K562 (cell line): ENCODE results near the gene PRCC. TPM values are rescaled to one million over a fixed set of nuclear protein-coding genes. Genes with fewer than 3 reads are reported as not detected.

ENCODE experiments used
- BRF1 ChIP-seq: IDR thresholded peaks from 3 replicates; pipeline ENCODE4 v1.6.1; 2011; ENCODE audit warnings: borderline replicate concordance, mild to moderate bottlenecking; ENCODE audit not compliant: insufficient read length; ENCODE audit errors: extremely low read depth
- ELF4 ChIP-seq: fragments of 450-650 bp; formaldehyde crosslinking; IDR thresholded peaks from 2 replicates; pipeline ENCODE4 v1.4.0; 2022; ENCODE audit warnings: missing genetic modification characterization
- KHSRP ChIP-seq: fragments of 450-650 bp; IDR thresholded peaks from 2 replicates; pipeline ENCODE4 v1.6.1; 2017
- SRF ChIP-seq, 2 experiments: fragments of 250-450, 450-650 bp in 1 of 2; sonication (Bioruptor Pico) in 1 of 2; sonication (generic) in 1 of 2; formaldehyde crosslinking; IDR thresholded peaks; 2 replicates each; pipeline versions ENCODE4 v1.5.0 to v1.5.1; 2020 to 2022; ENCODE audit warnings: mild to moderate bottlenecking in 1 of 2, missing genetic modification reagents in 1 of 2
- ZBTB1 ChIP-seq: sonication (generic); formaldehyde crosslinking; IDR thresholded peaks from 2 replicates; pipeline ENCODE4 v1.8.1; 2023; ENCODE audit warnings: missing genetic modification reagents, low read depth, mild to moderate bottlenecking, borderline replicate concordance
- ZBTB7A ChIP-seq: IDR thresholded peaks from 2 replicates; pipeline ENCODE4 v1.6.1; 2011; ENCODE audit warnings: low read depth, mild to moderate bottlenecking, low read length, moderate library complexity, borderline replicate concordance; ENCODE audit not compliant: control insufficient read depth
- ZC3H11A ChIP-seq: IDR thresholded peaks from 2 replicates; pipeline ENCODE4 v1.6.1; 2012; ENCODE audit warnings: low read depth, low read length, improper control_type of control experiment
- ZNF41 ChIP-seq: fragments of 250-450 bp; sonication (Bioruptor Pico); conservative IDR thresholded peaks from 2 replicates; pipeline ENCODE4 v1.4.0; 2020; ENCODE audit warnings: mild to moderate bottlenecking
- ZNF444 ChIP-seq: fragments of 250-450 bp; sonication (Bioruptor Pico); IDR thresholded peaks from 2 replicates; pipeline ENCODE4 v1.4.0; 2020; ENCODE audit warnings: mild to moderate bottlenecking, moderate library complexity
- ZNF512 ChIP-seq: IDR thresholded peaks from 2 replicates; pipeline ENCODE4 v1.6.1; 2016; ENCODE audit warnings: missing genetic modification characterization, missing compliant biosample characterization
- polyA plus RNA-seq, 8 experiments: library from polyadenylated mRNA; depleted of rRNA in 4 of 8; stranded (reverse) in 5 of 8; unstranded in 3 of 8; fragments of >200 nt; fragmentation: Nextera tagmentation in 2 of 8; fragmentation: Illumina TruSeq in 1 of 8; extraction: Ambion mirVana in 2 of 8; extraction: Trizol in 1 of 8; gene quantifications; 2 replicates each; pipeline versions ENCODE4 v1.2.1 to v1.2.3, GENCODE V29; 2011 to 2014; ENCODE audit warnings: inconsistent platforms in 1 of 8, missing spikeins in 1 of 8
- total RNA-seq, 7 experiments: library from RNA; depleted of rRNA in 6 of 7; stranded (reverse); fragments of >200 nt in 6 of 7; fragmentation: Illumina TruSeq in 2 of 7; extraction: Trizol in 2 of 7; gene quantifications; 2 replicates each; pipeline versions ENCODE4 v1.2.1 to v1.2.3, GENCODE V29; 2011 to 2021; ENCODE audit warnings: low replicate concordance in 1 of 7
- TF ChIP-seq, protein P1 (sequence below), 2 experiments: fragments of 450-650 bp; IDR thresholded peaks; 2 replicates each; pipeline ENCODE4 v1.6.1; 2016
- TF ChIP-seq, protein P2 (sequence below): fragments of 450-650 bp; IDR thresholded peaks from 2 replicates; pipeline ENCODE4 v1.6.1; 2016; ENCODE audit warnings: borderline replicate concordance
- TF ChIP-seq, protein P3 (sequence below), 2 experiments: fragments of 450-650 bp; formaldehyde crosslinking in 1 of 2; IDR thresholded peaks; 2 replicates each; pipeline versions ENCODE4 v1.4.0 to v1.6.1; 2014 to 2020; ENCODE audit warnings: mild to moderate bottlenecking in 2 of 2, borderline replicate concordance in 1 of 2, low read depth in 1 of 2

Gene PRCC
- total and polyA plus RNA-seq, 9 of the 15 experiments (the other 6 are each of a cell fraction or from before 2014, with no cell fraction given), result 23.9 to 201 (median 41.1) TPM

- TF ChIP-seq ZNF512 (tag), result no peak
- TF ChIP-seq ELF4 (CRISPR knock-in tag), result no peak
- TF ChIP-seq, protein P1, sequence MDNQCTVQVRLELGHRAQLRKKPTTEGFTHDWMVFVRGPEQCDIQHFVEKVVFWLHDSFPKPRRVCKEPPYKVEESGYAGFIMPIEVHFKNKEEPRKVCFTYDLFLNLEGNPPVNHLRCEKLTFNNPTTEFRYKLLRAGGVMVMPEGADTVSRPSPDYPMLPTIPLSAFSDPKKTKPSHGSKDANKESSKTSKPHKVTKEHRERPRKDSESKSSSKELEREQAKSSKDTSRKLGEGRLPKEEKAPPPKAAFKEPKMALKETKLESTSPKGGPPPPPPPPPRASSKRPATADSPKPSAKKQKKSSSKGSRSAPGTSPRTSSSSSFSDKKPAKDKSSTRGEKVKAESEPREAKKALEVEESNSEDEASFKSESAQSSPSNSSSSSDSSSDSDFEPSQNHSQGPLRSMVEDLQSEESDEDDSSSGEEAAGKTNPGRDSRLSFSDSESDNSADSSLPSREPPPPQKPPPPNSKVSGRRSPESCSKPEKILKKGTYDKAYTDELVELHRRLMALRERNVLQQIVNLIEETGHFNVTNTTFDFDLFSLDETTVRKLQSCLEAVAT (IDR thresholded peaks at IDR 0.05), result peak in 1 of 2 experiments; percentile 100; a peak in 2 of 4 replicates
- TF ChIP-seq, protein P2, sequence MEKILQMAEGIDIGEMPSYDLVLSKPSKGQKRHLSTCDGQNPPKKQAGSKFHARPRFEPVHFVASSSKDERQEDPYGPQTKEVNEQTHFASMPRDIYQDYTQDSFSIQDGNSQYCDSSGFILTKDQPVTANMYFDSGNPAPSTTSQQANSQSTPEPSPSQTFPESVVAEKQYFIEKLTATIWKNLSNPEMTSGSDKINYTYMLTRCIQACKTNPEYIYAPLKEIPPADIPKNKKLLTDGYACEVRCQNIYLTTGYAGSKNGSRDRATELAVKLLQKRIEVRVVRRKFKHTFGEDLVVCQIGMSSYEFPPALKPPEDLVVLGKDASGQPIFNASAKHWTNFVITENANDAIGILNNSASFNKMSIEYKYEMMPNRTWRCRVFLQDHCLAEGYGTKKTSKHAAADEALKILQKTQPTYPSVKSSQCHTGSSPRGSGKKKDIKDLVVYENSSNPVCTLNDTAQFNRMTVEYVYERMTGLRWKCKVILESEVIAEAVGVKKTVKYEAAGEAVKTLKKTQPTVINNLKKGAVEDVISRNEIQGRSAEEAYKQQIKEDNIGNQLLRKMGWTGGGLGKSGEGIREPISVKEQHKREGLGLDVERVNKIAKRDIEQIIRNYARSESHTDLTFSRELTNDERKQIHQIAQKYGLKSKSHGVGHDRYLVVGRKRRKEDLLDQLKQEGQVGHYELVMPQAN, result no peak
- no peak for TF ChIP-seq KHSRP
- no peak for TF ChIP-seq ZBTB1
- no peak for TF ChIP-seq ZNF444 (CRISPR knock-in tag)
- TF ChIP-seq ZBTB7A, result peak; percentile 80; the same call in 1 of the 2 replicates
- peak in 1 of 2 experiments; percentile 32; a peak in 1 of 4 replicates for TF ChIP-seq SRF (CRISPR knock-in tag; IDR thresholded peaks at IDR 0.05)
- no peak for TF ChIP-seq ZNF41 (CRISPR knock-in tag)
- TF ChIP-seq ZC3H11A, result no peak
- TF ChIP-seq BRF1, result no peak
- TF ChIP-seq, protein P3, sequence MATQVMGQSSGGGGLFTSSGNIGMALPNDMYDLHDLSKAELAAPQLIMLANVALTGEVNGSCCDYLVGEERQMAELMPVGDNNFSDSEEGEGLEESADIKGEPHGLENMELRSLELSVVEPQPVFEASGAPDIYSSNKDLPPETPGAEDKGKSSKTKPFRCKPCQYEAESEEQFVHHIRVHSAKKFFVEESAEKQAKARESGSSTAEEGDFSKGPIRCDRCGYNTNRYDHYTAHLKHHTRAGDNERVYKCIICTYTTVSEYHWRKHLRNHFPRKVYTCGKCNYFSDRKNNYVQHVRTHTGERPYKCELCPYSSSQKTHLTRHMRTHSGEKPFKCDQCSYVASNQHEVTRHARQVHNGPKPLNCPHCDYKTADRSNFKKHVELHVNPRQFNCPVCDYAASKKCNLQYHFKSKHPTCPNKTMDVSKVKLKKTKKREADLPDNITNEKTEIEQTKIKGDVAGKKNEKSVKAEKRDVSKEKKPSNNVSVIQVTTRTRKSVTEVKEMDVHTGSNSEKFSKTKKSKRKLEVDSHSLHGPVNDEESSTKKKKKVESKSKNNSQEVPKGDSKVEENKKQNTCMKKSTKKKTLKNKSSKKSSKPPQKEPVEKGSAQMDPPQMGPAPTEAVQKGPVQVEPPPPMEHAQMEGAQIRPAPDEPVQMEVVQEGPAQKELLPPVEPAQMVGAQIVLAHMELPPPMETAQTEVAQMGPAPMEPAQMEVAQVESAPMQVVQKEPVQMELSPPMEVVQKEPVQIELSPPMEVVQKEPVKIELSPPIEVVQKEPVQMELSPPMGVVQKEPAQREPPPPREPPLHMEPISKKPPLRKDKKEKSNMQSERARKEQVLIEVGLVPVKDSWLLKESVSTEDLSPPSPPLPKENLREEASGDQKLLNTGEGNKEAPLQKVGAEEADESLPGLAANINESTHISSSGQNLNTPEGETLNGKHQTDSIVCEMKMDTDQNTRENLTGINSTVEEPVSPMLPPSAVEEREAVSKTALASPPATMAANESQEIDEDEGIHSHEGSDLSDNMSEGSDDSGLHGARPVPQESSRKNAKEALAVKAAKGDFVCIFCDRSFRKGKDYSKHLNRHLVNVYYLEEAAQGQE (IDR thresholded peaks at IDR 0.05; ENCODE audit: borderline replicate concordance), result peak; percentile 97
- TF ChIP-seq, protein P3 (CRISPR knock-in tag; IDR thresholded peaks at IDR 0.05; ENCODE audit: low read depth), result 0 out of 2 replicates have a peak, but pooled peaks have one; percentile 58
These were observed 15.4 kb upstream of the PRCC start (continued) for GRCh38 chr1:156751757-156752481.
